GM23248 (cell line): ENCODE results near the gene ZDHHC13. TPM values are rescaled to one million over a fixed set of nuclear protein-coding genes. Genes with fewer than 3 reads are reported as not detected.

Experiments used
- DNase-seq: peaks from one replicate; pipeline ENCODE4 v3.0.0-alpha.2; 2015
- H2AFZ ChIP-seq: fragments of 200-600 bp; sonication (generic); 2 replicates; pipeline ENCODE4 v1.6.1; 2016; ENCODE audit warnings: antibody characterized with exemption
- H3F3A ChIP-seq: fragments of 200-600 bp; sonication (generic); 2 replicates; pipeline ENCODE4 v1.6.1; 2016; ENCODE audit warnings: mild to moderate bottlenecking, antibody characterized with exemption, mixed run types; ENCODE audit not compliant: insufficient read depth
- H3K27ac ChIP-seq: fragments of 200-600 bp; sonication (generic); 2 replicates; pipeline ENCODE4 v1.5.1; 2016; ENCODE audit warnings: mild to moderate bottlenecking
- H3K27me3 ChIP-seq: fragments of 200-600 bp; sonication (generic); replicated peaks from 2 replicates; pipeline ENCODE4 v1.6.1; 2016; ENCODE audit warnings: mild to moderate bottlenecking; ENCODE audit not compliant: insufficient read depth
- H3K36me3 ChIP-seq: fragments of 200-600 bp; sonication (generic); 2 replicates; pipeline ENCODE4 v1.6.1; 2016; ENCODE audit warnings: low read depth, mild to moderate bottlenecking
- H3K4me1 ChIP-seq: fragments of 200-600 bp; sonication (generic); 2 replicates; pipeline ENCODE4 v1.6.1; 2016; ENCODE audit warnings: mild to moderate bottlenecking; ENCODE audit not compliant: insufficient read depth
- H3K4me2 ChIP-seq: fragments of 200-600 bp; sonication (generic); one replicate; pipeline ENCODE4 v1.6.1; 2016; ENCODE audit warnings: mild to moderate bottlenecking; ENCODE audit not compliant: unreplicated experiment
- H3K4me3 ChIP-seq: fragments of 200-600 bp; sonication (generic); 2 replicates; pipeline ENCODE4 v1.5.1; 2016; ENCODE audit warnings: mild to moderate bottlenecking
- H3K79me2 ChIP-seq: fragments of 200-600 bp; sonication (generic); 2 replicates; pipeline ENCODE4 v1.6.1; 2016; ENCODE audit warnings: mild to moderate bottlenecking; ENCODE audit not compliant: insufficient read depth
- H3K9ac ChIP-seq: fragments of 200-600 bp; sonication (generic); 2 replicates; pipeline ENCODE4 v1.6.1; 2016; ENCODE audit warnings: mild to moderate bottlenecking
- H3K9me2 ChIP-seq: fragments of 200-600 bp; sonication (generic); 2 replicates; pipeline ENCODE4 v1.6.1; 2016; ENCODE audit warnings: mixed run types, mild to moderate bottlenecking, moderate library complexity; ENCODE audit not compliant: insufficient read depth
- H3K9me3 ChIP-seq: fragments of 200-600 bp; sonication (generic); one replicate; pipeline ENCODE4 v1.6.1; 2017; ENCODE audit warnings: low read depth
- H4K20me1 ChIP-seq: fragments of 200-600 bp; sonication (generic); 2 replicates; pipeline ENCODE4 v1.6.0; 2016; ENCODE audit not compliant: insufficient read depth
- EZH2 ChIP-seq: fragments of 200-600 bp; sonication (generic); IDR thresholded peaks from 2 replicates; pipeline ENCODE4 v1.6.1; 2018; ENCODE audit warnings: antibody characterized with exemption, mild to moderate bottlenecking; ENCODE audit not compliant: insufficient read depth, poor library complexity, severe bottlenecking
- EZH2phosphoT487 ChIP-seq: fragments of 200-600 bp; sonication (generic); IDR thresholded peaks from 2 replicates; pipeline ENCODE4 v1.6.1; 2018; ENCODE audit warnings: antibody characterized with exemption, moderate library complexity, mild to moderate bottlenecking, low read depth; ENCODE audit not compliant: insufficient read depth
- WGBS, 2 experiments: methylation state at CpG; one replicate each; pipeline ENCODE4 v1.1.6; 2015 to 2017; ENCODE audit warnings: low lambda C conversion rate in 2 of 2, low coverage in 1 of 2; ENCODE audit errors: missing lambda C conversion rate in 2 of 2; 5-methylcytosine and 5-hydroxymethylcytosine counted together
- in situ Hi-C: fragments of 300-500 bp; cut with MboI; formaldehyde crosslinking; loops from 2 replicates; pipeline ENCODE4 v1.15.0; 2020
- polyA plus RNA-seq: library from polyadenylated mRNA; unstranded; fragments of >200 nt; fragmentation: Nextera tagmentation; extraction: Ambion mirVana; gene quantifications from 2 replicates; pipeline ENCODE4 v1.2.1, GENCODE V29; 2016
- total RNA-seq: library from RNA; depleted of rRNA; stranded (reverse); fragments of >200 nt; shearing (Covaris generic); gene quantifications from 2 replicates; pipeline ENCODE4 v1.2.3, GENCODE V29; 2014

The ZDHHC13 gene
- total and polyA plus RNA-seq, 2 experiments from 2014 or later: 10.9 to 12.5 TPM

DNA sequence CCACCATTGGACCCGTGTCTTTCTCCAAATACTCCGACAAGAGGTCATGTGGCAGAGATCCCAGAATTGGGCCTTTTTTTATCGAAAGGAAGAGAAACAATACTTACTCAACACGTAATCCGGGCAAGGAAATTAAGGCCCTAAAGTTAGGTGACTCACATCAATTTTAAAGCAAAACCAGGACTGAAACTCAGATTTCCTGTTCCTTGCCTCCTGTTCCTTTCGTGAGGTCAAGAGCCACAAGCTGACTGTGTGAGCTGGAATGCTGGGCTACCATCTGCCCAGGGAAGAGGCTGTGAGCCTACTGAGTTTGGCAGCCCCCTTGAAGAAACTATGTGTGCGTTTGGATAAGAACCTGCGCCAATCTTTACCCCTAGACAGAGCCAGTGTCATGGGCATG lies 29.3 kb upstream of the ZDHHC13 start:
- H3K9me2 ChIP-seq: no peaks in the 10 kb centered on the region
- peak; percentile 81 for DNase-seq
- peak overlapping the region; percentile 42 for H3K27ac ChIP-seq
- no peaks in the 10 kb centered on the region for H3K36me3 ChIP-seq
- no peaks in the 10 kb centered on the region for H3K27me3 ChIP-seq
- TF ChIP-seq EZH2phosphoT487: no peak
- no peak for TF ChIP-seq EZH2
- H3K9ac ChIP-seq: no peak overlapping the region
- peaks cover 11% of the 10 kb centered on the region; the same call in 1 of the 2 replicates for H3K4me1 ChIP-seq
- in situ Hi-C loops: no loop called here
- H3K9me3 ChIP-seq: no peaks in the 10 kb centered on the region
- H3K4me3 ChIP-seq: no peak overlapping the region
- no peak overlapping the region; the same call in 1 of the 2 replicates for H2AFZ ChIP-seq
- no peaks in the 10 kb centered on the region for H4K20me1 ChIP-seq
- peak overlapping the region; percentile 39 for H3K4me2 ChIP-seq
- WGBS, 2 experiments: 40 to 48% methylated on average over 8 of the region's 8 CpGs
- H3F3A ChIP-seq: peaks cover 16% of the 10 kb centered on the region; the same call in 1 of the 2 replicates
- H3K79me2 ChIP-seq: no peaks in the 10 kb centered on the region

- TF ChIP-seq EZH2 (no peak), EZH2phosphoT487 (no peak)
- Histone ChIP-seq H3K27me3 (0 out of 2 replicates have a peak, but pooled peaks cover 4% of the 10 kb centered on the region), H3K27ac (no peak overlapping the region), H3K9me2 (no peaks in the 10 kb centered on the region), H3K9me3 (no peaks in the 10 kb centered on the region), H3K4me1 (peaks cover 12% of the 10 kb centered on the region), H3K4me2 (no peak overlapping the region), H3F3A (peaks cover 16% of the 10 kb centered on the region; the same call in 1 of the 2 replicates), H3K79me2 (no peaks in the 10 kb centered on the region), H2AFZ (no peak overlapping the region), H3K4me3 (no peak overlapping the region), H3K9ac (no peak overlapping the region), H3K36me3 (no peaks in the 10 kb centered on the region), H4K20me1 (no peaks in the 10 kb centered on the region)
- in situ Hi-C loops: no loop called here
- 66 to 76% methylated on average over 4 of the region's 4 CpGs for WGBS, 2 experiments
- DNase-seq: no peak
Observed at GRCh38 chr11:19088791-19089190, 28.2 kb upstream of the ZDHHC13 start.

- Histone ChIP-seq H2AFZ (no peak overlapping the region), H3K27me3 (0 out of 2 replicates have a peak, but pooled peaks cover 4% of the 10 kb centered on the region), H3K27ac (no peak overlapping the region), H3K9me2 (no peaks in the 10 kb centered on the region), H3K4me3 (no peak overlapping the region), H3K9ac (no peak overlapping the region), H3K79me2 (no peaks in the 10 kb centered on the region), H3K9me3 (no peaks in the 10 kb centered on the region), H3K4me1 (peaks cover 15% of the 10 kb centered on the region), H4K20me1 (no peaks in the 10 kb centered on the region), H3K4me2 (no peak overlapping the region), H3F3A (peaks cover 16% of the 10 kb centered on the region; the same call in 1 of the 2 replicates), H3K36me3 (no peaks in the 10 kb centered on the region)
- DNase-seq: no peak
- no peak for TF ChIP-seq EZH2
- no peak for TF ChIP-seq EZH2phosphoT487
- in situ Hi-C loops: no loop called here
- WGBS, 2 experiments: 74 to 76% methylated on average over 5 of the region's 5 CpGs
Observed at GRCh38 chr11:19089421-19089820, 27.5 kb upstream of the ZDHHC13 start.

- H2AFZ ChIP-seq: no peak overlapping the region
- peaks cover 10% of the 10 kb centered on the region; the same call in 1 of the 2 replicates for H3K27me3 ChIP-seq
- TF ChIP-seq EZH2phosphoT487 (no peak), EZH2 (no peak)
- DNase-seq: no peak
- H3K36me3 ChIP-seq: no peaks in the 10 kb centered on the region
- no peak overlapping the region for H3K4me2 ChIP-seq
- H3K9me3 ChIP-seq: no peaks in the 10 kb centered on the region
- H3K79me2 ChIP-seq: no peaks in the 10 kb centered on the region
- H3K4me3 ChIP-seq: no peak overlapping the region
- H3F3A ChIP-seq: peaks cover 12% of the 10 kb centered on the region; the same call in 1 of the 2 replicates
- in situ Hi-C loops: no loop called here
- WGBS, 2 experiments: 73 to 88% methylated on average over 1 of the region's 1 CpG
- no peak overlapping the region for H3K27ac ChIP-seq
- no peaks in the 10 kb centered on the region for H3K9me2 ChIP-seq
- no peak overlapping the region for H3K9ac ChIP-seq
- peaks cover 15% of the 10 kb centered on the region for H3K4me1 ChIP-seq
- no peaks in the 10 kb centered on the region for H4K20me1 ChIP-seq
Observed at GRCh38 chr11:19091366-19091765, 25.6 kb upstream of the ZDHHC13 start.

DNA sequence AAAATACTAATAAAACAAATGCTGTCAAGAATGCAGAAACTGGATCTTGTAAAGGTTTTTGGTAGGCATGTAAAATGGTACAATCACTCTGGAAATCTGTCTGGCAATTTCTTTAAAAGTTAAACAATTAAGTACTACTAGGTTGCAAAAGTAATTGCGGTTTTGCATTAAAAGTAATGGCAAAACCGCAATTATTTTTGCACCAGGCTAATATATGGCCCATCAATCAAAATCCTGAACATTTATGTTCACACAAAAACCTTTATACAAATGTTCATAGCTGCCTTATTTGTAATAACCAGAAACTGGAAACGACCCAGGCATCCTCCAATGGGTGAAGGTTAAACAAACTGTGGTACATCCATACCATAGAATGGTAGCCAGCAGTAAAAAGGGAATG lies 24.6 kb upstream of the ZDHHC13 start:
- no peak overlapping the region for H3K4me2 ChIP-seq
- in situ Hi-C loops: no loop called here
- TF ChIP-seq EZH2phosphoT487 (no peak), EZH2 (no peak)
- H4K20me1 ChIP-seq: no peaks in the 10 kb centered on the region
- H3K4me3 ChIP-seq: no peak overlapping the region
- H3F3A ChIP-seq: peaks cover 6% of the 10 kb centered on the region; the same call in 1 of the 2 replicates
- H3K79me2 ChIP-seq: no peaks in the 10 kb centered on the region
- no peak overlapping the region for H2AFZ ChIP-seq
- no peaks in the 10 kb centered on the region for H3K9me2 ChIP-seq
- no peaks in the 10 kb centered on the region for H3K36me3 ChIP-seq
- WGBS, 2 experiments: 46 to 54% methylated on average over 3 of the region's 3 CpGs
- peaks cover 12% of the 10 kb centered on the region for H3K4me1 ChIP-seq
- H3K9ac ChIP-seq: no peak overlapping the region
- H3K9me3 ChIP-seq: no peaks in the 10 kb centered on the region
- no peak overlapping the region for H3K27ac ChIP-seq
- no peak for DNase-seq
- H3K27me3 ChIP-seq: peaks cover 19% of the 10 kb centered on the region
